Activated T-cell treated with anti-CD3 and anti-CD28 coated beads, Interleukin-2, amount 50 U/mL, for 1 hour (primary cell): ENCODE results near the gene TNNI3.

Experiments
- DNase-seq: peaks from one replicate; pipeline ENCODE4 v3.0.0-alpha.2; 2020

The TNNI3 gene

DNA sequence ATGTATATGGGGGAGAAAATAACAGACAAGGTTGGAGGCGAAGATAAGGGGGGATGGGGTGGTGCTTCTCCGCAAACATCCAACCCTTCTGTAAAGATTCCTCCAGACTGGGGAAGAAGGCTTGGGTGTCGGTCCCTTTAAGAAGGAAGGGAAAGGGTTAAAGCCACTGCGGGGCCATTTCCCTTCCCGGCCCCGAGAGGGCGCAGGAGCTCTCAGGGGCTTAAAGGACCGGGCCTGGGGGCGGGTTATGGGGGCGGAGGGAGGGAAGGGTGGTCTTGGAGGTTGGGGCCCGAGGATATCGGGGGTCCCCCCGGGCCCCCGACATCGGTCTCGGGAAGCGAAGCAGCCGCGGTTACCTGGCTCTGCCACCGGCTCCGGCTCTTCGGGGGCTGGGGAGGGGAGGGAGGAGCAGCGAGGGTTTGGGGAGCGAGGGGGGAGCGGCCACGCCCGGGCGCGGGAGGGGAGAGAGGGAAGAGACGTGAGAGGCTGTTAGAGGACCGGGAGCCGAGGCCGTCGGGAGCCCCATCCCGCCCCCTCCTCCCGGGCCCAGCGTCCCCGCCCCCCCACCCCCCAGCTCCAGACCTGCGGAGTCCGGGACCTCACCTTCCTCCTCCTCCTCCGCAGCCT is 11.3 kb downstream of the TNNI3 start:
- peak; percentile 37 for DNase-seq

DNA sequence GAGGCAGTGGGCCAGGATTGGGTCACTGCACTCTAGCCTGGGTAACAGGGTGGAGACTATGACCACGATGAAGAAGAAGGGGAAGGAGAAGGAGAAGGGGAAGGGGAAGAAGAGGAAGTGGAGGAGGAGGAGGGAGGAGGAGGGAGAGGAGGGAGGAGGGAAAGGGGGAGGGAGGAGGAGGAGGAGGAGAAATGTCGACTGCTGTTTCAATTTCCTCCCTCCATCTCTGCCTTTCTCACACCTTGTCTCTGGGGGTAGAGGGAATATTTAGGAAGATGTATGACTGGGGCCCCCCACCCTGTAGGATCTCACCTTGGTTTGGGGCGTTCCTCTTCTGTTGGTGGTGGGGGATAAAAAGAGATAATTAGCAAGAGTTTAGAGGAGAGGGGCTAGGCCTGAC is 12.3 kb downstream of the TNNI3 start:
- DNase-seq: no peak

GRCh38 chr19:55141696-55142095 is 15.8 kb downstream of the TNNI3 start:
- DNase-seq: no peak

- DNase-seq: no peak
Observed at GRCh38 chr19:55137915-55138314, 19.6 kb downstream of the TNNI3 start.

GRCh38 chr19:55136399-55137102 is 21.0 kb downstream of the TNNI3 start:
- DNase-seq: no peak

- DNase-seq: no peak
Observed at GRCh38 chr19:55134736-55135135, 22.8 kb downstream of the TNNI3 start.

- no peak for DNase-seq
Observed at GRCh38 chr19:55133639-55134444, 23.7 kb downstream of the TNNI3 start.

GRCh38 chr19:55132453-55133129 is 24.9 kb downstream of the TNNI3 start:
- DNase-seq: no peak

GRCh38 chr19:55131421-55131820 is 26.1 kb downstream of the TNNI3 start:
- DNase-seq: no peak

DNA sequence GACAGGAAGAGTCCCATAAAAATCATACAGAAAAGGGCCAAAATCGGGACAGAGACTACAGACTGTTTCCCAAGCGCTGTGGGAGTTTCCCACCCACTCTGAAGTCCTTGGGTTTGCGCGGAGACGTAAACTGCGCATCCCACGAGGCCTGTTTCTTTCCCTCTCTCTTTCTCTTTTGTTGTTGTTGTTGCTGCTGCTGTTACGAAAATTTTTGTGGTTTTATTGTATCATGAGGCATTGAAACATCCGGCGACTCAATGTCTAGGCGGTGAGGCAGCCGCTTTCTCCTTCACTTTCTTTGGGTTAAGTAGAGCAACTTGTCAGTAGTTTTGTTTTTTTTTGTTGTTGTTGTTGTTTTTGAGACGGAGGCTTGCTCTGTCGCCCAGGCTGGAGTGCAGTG is 38.5 kb downstream of the TNNI3 start:
- no peak for DNase-seq

GRCh38 chr19:55118401-55118991 is 39.0 kb downstream of the TNNI3 start:
- no peak for DNase-seq

GRCh38 chr19:55117663-55118391 is 39.7 kb downstream of the TNNI3 start:
- DNase-seq: peak; percentile 95

DNA sequence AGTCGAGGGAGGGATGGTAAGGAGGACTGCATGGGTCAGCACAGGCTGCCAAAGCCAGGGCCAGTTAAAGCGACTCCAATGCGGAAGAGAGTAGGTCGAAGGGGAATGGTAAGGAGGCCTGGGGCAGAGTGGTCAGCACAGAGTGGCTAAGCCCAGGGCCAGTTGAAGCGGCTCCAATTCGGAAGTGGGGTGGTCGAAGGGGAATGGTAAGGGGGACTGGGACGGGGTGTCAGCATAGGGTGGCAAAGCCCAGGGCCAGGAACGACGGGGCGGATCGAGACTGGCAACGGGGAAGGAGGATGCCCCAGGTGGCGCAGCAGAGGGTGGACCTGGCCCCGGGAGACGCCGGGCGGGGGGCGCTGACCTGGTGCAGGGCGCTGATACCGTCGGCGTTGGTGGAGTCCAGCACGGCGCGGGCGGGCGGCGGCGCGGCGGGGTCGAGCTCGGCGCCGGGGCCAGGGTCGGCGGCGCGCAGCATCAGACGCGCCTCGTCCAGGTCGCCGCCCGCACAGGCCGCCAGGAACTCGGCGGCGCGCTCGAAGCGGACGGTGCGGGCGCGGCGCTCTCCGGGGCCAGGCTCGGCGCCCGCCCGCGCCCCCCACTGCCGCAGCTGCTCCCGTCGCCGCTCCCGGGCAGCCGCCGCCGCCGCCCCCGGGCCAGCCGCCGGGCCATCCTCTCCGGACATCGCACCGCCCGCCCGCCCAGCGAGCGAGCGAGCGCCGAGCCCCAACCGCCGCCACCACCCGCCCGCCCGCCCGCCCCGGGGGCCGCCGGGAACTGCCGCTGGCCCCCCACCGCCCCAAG is 40.5 kb downstream of the TNNI3 start, which contains the start of gene PPP1R12C:
Gene PPP1R12C (minus strand): TSS at position 779 of the 804 bp plus-strand sequence. CDS start 94 bp downstream, at position 685.
- DNase-seq: no peak

DNA sequence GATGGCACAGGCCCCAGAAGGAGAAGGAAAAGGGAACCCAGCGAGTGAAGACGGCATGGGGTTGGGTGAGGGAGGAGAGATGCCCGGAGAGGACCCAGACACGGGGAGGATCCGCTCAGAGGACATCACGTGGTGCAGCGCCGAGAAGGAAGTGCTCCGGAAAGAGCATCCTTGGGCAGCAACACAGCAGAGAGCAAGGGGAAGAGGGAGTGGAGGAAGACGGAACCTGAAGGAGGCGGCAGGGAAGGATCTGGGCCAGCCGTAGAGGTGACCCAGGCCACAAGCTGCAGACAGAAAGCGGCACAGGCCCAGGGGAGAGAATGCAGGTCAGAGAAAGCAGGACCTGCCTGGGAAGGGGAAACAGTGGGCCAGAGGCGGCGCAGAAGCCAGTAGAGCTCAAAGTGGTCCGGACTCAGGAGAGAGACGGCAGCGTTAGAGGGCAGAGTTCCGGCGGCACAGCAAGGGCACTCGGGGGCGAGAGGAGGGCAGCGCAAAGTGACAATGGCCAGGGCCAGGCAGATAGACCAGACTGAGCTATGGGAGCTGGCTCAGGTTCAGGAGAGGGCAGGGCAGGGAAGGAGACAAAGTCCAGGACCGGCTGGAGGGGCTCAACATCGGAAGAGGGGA is 41.2 kb downstream of the TNNI3 start:
- peak; percentile 52 for DNase-seq

DNA sequence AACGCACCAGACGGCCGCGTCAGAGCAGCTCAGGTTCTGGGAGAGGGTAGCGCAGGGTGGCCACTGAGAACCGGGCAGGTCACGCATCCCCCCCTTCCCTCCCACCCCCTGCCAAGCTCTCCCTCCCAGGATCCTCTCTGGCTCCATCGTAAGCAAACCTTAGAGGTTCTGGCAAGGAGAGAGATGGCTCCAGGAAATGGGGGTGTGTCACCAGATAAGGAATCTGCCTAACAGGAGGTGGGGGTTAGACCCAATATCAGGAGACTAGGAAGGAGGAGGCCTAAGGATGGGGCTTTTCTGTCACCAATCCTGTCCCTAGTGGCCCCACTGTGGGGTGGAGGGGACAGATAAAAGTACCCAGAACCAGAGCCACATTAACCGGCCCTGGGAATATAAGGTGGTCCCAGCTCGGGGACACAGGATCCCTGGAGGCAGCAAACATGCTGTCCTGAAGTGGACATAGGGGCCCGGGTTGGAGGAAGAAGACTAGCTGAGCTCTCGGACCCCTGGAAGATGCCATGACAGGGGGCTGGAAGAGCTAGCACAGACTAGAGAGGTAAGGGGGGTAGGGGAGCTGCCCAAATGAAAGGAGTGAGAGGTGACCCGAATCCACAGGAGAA is 42.0 kb downstream of the TNNI3 start:
- no peak for DNase-seq

DNA sequence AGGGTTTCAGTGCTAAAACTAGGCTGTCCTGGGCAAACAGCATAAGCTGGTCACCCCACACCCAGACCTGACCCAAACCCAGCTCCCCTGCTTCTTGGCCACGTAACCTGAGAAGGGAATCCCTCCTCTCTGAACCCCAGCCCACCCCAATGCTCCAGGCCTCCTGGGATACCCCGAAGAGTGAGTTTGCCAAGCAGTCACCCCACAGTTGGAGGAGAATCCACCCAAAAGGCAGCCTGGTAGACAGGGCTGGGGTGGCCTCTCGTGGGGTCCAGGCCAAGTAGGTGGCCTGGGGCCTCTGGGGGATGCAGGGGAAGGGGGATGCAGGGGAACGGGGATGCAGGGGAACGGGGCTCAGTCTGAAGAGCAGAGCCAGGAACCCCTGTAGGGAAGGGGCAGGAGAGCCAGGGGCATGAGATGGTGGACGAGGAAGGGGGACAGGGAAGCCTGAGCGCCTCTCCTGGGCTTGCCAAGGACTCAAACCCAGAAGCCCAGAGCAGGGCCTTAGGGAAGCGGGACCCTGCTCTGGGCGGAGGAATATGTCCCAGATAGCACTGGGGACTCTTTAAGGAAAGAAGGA is 42.9 kb downstream of the TNNI3 start:
- DNase-seq: no peak

- no peak for DNase-seq
Observed at GRCh38 chr19:55113570-55114039, 43.9 kb downstream of the TNNI3 start.

DNA sequence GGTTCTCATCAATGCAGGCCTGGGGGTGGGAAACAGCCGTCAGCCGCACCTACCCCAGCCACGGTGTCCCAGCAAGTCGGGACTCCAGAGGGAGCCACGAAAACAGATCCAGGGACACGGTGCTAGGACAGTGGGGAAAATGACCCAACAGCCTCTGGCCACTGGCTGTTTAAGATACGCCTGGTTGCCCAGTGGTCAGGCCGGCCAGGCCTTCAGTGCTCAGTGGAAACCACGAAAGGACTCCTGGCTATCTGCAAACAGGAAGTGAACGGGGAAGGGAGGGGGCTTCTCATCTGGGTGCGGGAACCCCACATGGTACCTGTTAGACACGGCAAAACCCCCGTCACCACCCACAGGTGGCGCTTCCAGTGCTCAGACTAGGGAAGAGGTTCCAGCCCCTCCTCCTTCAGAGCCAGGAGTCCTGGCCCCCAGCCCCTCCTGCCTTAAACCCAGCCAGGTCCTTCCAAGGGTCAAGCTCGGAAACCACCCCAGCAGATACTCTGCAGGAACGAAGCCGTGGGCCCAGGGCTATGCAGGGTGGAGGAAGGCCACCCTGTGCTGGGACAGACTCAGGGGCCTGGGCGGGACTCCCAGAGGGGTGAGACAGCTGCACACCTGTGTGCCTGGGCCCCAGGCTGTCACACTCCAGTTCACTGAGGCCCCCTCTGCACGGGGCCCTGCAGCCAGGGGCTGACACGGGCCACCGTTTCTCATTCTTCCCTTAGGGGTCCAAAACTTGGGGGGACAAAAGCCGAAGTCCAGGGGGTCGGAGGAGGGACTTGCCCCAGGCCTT is 44.6 kb downstream of the TNNI3 start:
- no peak for DNase-seq

DNA sequence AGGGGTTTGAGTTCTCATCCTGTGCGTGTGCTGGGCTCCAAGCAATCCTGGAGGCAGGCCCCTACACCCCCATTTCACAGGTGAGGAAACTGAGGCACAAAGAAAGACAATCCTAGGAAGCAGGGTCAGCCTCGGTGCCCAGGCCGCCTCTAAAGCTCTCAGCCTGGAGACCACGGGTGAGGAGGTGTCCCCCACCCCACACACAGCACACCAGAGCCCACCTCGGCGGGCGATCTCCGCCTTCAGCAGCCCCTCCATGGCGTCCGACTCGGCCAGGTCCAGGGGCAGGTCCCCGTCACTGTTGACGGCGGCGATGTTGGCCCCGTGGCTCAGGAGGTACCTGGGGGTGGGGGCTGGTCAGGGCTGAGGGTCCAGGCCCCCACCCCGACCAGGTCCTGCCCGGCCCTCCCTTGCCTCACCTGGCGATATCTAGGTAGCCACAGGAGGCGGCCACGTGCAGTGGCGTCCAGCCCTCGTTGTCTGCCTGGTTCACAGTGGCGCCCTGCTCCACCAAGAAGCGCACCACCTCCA is 45.2 kb downstream of the TNNI3 start:
- DNase-seq: no peak
